PC-9 (cell line): ENCODE measurements around the gene KRT12.

Experiments
- CTCF ChIP-seq: fragments of 200-600 bp; sonication (generic); conservative IDR thresholded peaks from 2 replicates; pipeline ENCODE4 v1.6.1; 2017; ENCODE audit warnings: mixed run types, antibody characterized with exemption, mild to moderate bottlenecking, moderate library complexity
- EZH2 ChIP-seq: fragments of 200-600 bp; sonication (generic); IDR thresholded peaks from 2 replicates; pipeline ENCODE4 v1.8.0; 2017; ENCODE audit warnings: antibody characterized with exemption, low read depth

- TF ChIP-seq CTCF (no peak), EZH2 (no peak)
Observed at GRCh38 chr17:40822132-40822812, 44.8 kb downstream of the KRT12 start, which contains the start of gene KRT10.
